Measurements from ENCODE around the gene DLX3. TPM values are rescaled to one million over a fixed set of nuclear protein-coding genes. Genes with fewer than 3 reads are reported as not detected.

The DLX3 gene
- total and polyA plus RNA-seq, 2 donors (not counting 1 experiment from before 2014, with no cell fraction given) = not detected

GRCh38 chr17:49968405-49969133 lies 26.5 kb downstream of the DLX3 start:
- H2AFZ ChIP-seq (ENCODE audit: low read length) = no peak overlapping the region
- H3K79me2 ChIP-seq (ENCODE audit: control insufficient read depth, insufficient read depth, low read length) = no peaks in the 10 kb centered on the region
- TF ChIP-seq EZH2 (IDR thresholded peaks at IDR 0.05; ENCODE audit: low read length, missing control alignments) = peak; percentile 14
- TF ChIP-seq, protein P1, sequence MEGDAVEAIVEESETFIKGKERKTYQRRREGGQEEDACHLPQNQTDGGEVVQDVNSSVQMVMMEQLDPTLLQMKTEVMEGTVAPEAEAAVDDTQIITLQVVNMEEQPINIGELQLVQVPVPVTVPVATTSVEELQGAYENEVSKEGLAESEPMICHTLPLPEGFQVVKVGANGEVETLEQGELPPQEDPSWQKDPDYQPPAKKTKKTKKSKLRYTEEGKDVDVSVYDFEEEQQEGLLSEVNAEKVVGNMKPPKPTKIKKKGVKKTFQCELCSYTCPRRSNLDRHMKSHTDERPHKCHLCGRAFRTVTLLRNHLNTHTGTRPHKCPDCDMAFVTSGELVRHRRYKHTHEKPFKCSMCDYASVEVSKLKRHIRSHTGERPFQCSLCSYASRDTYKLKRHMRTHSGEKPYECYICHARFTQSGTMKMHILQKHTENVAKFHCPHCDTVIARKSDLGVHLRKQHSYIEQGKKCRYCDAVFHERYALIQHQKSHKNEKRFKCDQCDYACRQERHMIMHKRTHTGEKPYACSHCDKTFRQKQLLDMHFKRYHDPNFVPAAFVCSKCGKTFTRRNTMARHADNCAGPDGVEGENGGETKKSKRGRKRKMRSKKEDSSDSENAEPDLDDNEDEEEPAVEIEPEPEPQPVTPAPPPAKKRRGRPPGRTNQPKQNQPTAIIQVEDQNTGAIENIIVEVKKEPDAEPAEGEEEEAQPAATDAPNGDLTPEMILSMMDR (conservative IDR thresholded peaks at IDR 0.05 in 1 of 2, IDR thresholded peaks at IDR 0.05 in 1 of 2; ENCODE audit: low read depth in 1 of 2, low read length in 2 of 2) = no peak
- H3K4me2 ChIP-seq (ENCODE audit: extremely low read depth, insufficient read depth, low read length) = peak overlapping the region; percentile 71
- peaks cover 95% of the 10 kb centered on the region for H3K27me3 ChIP-seq (ENCODE audit: control insufficient read depth, insufficient read depth, low read length)
- no peak overlapping the region for H3K27ac ChIP-seq (ENCODE audit: insufficient read depth, low read length)
- no peak overlapping the region for H3K9ac ChIP-seq (ENCODE audit: insufficient read depth, low read length)
- H3K9me3 ChIP-seq (ENCODE audit: control insufficient read depth, insufficient read depth, low read depth, low read length) = no peaks in the 10 kb centered on the region
- peaks cover 5% of the 10 kb centered on the region for H3K4me1 ChIP-seq (ENCODE audit: control insufficient read depth, extremely low read depth, insufficient read depth, low read length)
- no peaks in the 10 kb centered on the region for H3K36me3 ChIP-seq (ENCODE audit: control insufficient read depth, insufficient read depth, low read length)
- H4K20me1 ChIP-seq (ENCODE audit: control insufficient read depth, extremely low read depth, insufficient read depth, low read length) = no peaks in the 10 kb centered on the region
- peak overlapping the region; percentile 13 to 33 (median 26) for H3K4me3 ChIP-seq (replicated peaks in 1 of 4; ENCODE audit: control extremely low read depth in 1 of 4, insufficient read depth in 1 of 4, low read depth in 3 of 4, low read length in 4 of 4)
- peak; percentile 44 to 69 for DNase-seq (ENCODE audit: low read depth in 2 of 2)

- peak; percentile 2 for TF ChIP-seq EZH2 (IDR thresholded peaks at IDR 0.05; ENCODE audit: low read length, missing control alignments)
- TF ChIP-seq, protein P1 (conservative IDR thresholded peaks at IDR 0.05 in 1 of 2, IDR thresholded peaks at IDR 0.05 in 1 of 2; ENCODE audit: low read depth in 1 of 2, low read length in 2 of 2) = no peak
- Histone ChIP-seq H3K4me1 (ENCODE audit: control insufficient read depth, extremely low read depth, insufficient read depth, low read length) (peaks cover 5% of the 10 kb centered on the region), H3K27ac (ENCODE audit: insufficient read depth, low read length) (no peak overlapping the region), H3K9ac (ENCODE audit: insufficient read depth, low read length) (no peak overlapping the region), H3K36me3 (ENCODE audit: control insufficient read depth, insufficient read depth, low read length) (no peaks in the 10 kb centered on the region), H4K20me1 (ENCODE audit: control insufficient read depth, extremely low read depth, insufficient read depth, low read length) (no peaks in the 10 kb centered on the region), H3K27me3 (ENCODE audit: control insufficient read depth, insufficient read depth, low read length) (peaks cover 95% of the 10 kb centered on the region), H3K79me2 (ENCODE audit: control insufficient read depth, insufficient read depth, low read length) (no peaks in the 10 kb centered on the region), H3K4me3 (replicated peaks in 1 of 4; ENCODE audit: control extremely low read depth in 1 of 4, insufficient read depth in 1 of 4, low read depth in 3 of 4, low read length in 4 of 4) (peak overlapping the region; percentile 13 to 33 (median 26)), H2AFZ (ENCODE audit: low read length) (no peak overlapping the region), H3K4me2 (ENCODE audit: extremely low read depth, insufficient read depth, low read length) (peak overlapping the region; percentile 64), H3K9me3 (ENCODE audit: control insufficient read depth, insufficient read depth, low read depth, low read length) (no peaks in the 10 kb centered on the region)
- DNase-seq (ENCODE audit: low read depth in 2 of 2) = no peak
Measured at GRCh38 chr17:49967621-49968404, 27.2 kb downstream of the DLX3 start.

DNA sequence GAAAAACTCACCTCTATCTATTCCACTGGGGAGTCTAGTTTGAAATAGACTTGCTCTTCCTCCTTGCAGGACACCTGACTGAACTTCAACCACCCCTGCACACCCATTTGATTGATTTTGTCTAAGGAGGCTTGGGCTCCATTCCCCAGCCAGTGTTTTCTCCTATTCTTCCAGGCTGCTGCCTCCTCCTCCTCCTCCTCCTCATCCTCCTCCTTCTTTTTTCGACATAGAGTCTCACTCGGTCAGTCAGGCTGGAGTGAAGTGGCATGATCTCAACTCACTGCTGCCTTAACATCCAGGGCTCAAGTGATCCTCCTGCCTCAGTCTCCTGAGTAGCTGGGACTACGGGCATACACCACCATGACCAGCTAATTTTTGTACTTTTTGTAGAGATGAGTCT lies 27.8 kb downstream of the DLX3 start:
- DNase-seq (ENCODE audit: low read depth in 2 of 2) = no peak
- H3K4me1 ChIP-seq (ENCODE audit: control insufficient read depth, extremely low read depth, insufficient read depth, low read length) = peaks cover 5% of the 10 kb centered on the region
- peaks cover 95% of the 10 kb centered on the region for H3K27me3 ChIP-seq (ENCODE audit: control insufficient read depth, insufficient read depth, low read length)
- no peaks in the 10 kb centered on the region for H3K9me3 ChIP-seq (ENCODE audit: control insufficient read depth, insufficient read depth, low read depth, low read length)
- H3K4me3 ChIP-seq (replicated peaks in 1 of 4; ENCODE audit: control extremely low read depth in 1 of 4, insufficient read depth in 1 of 4, low read depth in 3 of 4, low read length in 4 of 4) = no peak overlapping the region
- no peaks in the 10 kb centered on the region for H4K20me1 ChIP-seq (ENCODE audit: control insufficient read depth, extremely low read depth, insufficient read depth, low read length)
- no peak overlapping the region for H3K9ac ChIP-seq (ENCODE audit: insufficient read depth, low read length)
- no peak overlapping the region for H3K4me2 ChIP-seq (ENCODE audit: extremely low read depth, insufficient read depth, low read length)
- H3K36me3 ChIP-seq (ENCODE audit: control insufficient read depth, insufficient read depth, low read length) = no peaks in the 10 kb centered on the region
- H2AFZ ChIP-seq (ENCODE audit: low read length) = no peak overlapping the region
- TF ChIP-seq, protein P1 (conservative IDR thresholded peaks at IDR 0.05 in 1 of 2, IDR thresholded peaks at IDR 0.05 in 1 of 2; ENCODE audit: low read depth in 1 of 2, low read length in 2 of 2) = no peak
- TF ChIP-seq EZH2 (IDR thresholded peaks at IDR 0.05; ENCODE audit: low read length, missing control alignments) = peak; percentile 45
- H3K27ac ChIP-seq (ENCODE audit: insufficient read depth, low read length) = no peak overlapping the region
- no peaks in the 10 kb centered on the region for H3K79me2 ChIP-seq (ENCODE audit: control insufficient read depth, insufficient read depth, low read length)

All from fibroblast of lung (primary cell).